Posterior vena cava (tissue), 2 donors: Measurements from ENCODE around the gene HAUS8. TPM values are rescaled to one million over a fixed set of nuclear protein-coding genes. Genes with fewer than 3 reads are reported as not detected.
"Not testable (repeated sequence)": the region's sequence is repeated elsewhere in the genome, so short reads cannot be mapped to it uniquely, and the experiment has no call there.

Source experiments
- DNase-seq: peaks from one replicate; pipeline ENCODE4 v3.0.0-alpha.2; 2020; ENCODE audit warnings: low spot score
- intact Hi-C, 2 donors: fragments of 100-400 bp; cut with DNase I; formaldehyde crosslinking; loops; one replicate each; pipeline versions ENCODE4 v1.14.1 to v1.14.2; 2022 to 2023
- total RNA-seq, 2 donors: library from RNA; stranded (reverse); fragmentation: NEBNext Ultra II Directional; extraction: Animal tissue kit (Norgen Biotek cat#: 25700); gene quantifications; one replicate each; pipeline ENCODE4 v1.2.1, GENCODE V29; 2021
- donor health status: DM: yes; HTN: yes; CAD: no.
- donor health status: DM: yes; HTN: yes; CAD: no.

HAUS8 gene
- total RNA-seq, 2 donors from 2014 or later = 4.2 to 4.8 TPM

DNA sequence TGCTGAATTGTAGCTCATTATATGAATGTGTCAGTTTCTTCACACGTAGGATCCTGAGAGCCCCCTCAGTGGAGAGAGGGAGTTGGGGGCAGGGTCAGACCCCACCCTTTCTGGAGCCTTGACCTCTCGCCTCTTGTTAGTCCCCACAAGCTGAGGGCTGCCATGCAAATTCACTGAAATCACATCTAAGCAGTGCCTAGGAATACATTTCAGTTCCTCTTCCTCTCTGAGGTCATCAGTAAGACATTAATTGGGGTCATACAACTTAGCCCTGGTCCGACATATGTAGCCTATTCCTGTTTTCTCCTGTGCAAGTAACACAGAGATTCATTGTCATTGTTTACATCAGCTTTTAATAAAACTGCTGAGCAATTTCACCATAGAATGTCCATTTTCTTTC is 30.3 kb upstream of the HAUS8 start:
- no peak for DNase-seq
- intact Hi-C loops = no loop called here

DNA sequence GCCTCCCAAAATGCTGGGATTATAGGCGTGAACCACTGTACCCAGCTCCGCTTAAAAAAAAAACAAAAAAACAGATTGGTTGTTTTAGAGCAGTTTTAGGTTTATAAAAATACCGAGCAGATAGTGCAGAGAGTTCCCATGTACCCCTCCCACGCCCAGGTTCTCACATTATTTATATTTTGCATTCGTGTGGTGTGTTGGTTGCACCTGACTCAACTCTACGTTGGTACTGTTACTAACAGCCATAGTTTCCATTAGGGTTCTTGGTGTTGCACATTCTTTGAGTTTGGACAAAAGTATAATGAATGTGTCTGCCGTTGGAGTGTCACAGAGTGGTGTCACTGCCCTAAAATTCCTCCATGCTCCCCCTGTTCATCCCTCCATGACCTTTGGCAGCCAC is 29.4 kb upstream of the HAUS8 start:
- DNase-seq = no peak
- intact Hi-C loops = no loop called here

DNA sequence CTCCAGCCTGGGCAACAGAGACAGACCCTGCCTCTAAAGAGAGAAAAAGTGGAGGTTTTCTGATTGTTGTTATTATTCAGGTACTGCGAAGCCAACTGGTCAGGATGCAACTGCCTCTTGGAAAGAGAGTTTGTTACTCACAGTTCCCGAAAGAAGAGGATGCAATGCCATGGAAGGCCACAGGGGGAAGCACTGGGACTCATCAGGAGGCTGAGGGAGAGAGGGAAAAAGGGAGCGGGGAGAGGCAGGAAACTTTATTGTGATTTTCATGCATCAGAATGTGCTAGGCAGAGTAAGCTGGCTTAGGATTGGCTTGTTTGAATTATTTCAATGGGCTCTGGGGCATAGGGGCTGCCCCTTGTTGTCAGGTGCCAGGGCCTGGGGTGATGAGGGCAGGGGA is 27.9 kb upstream of the HAUS8 start:
- no peak for DNase-seq
- intact Hi-C loops = no loop called here

DNA sequence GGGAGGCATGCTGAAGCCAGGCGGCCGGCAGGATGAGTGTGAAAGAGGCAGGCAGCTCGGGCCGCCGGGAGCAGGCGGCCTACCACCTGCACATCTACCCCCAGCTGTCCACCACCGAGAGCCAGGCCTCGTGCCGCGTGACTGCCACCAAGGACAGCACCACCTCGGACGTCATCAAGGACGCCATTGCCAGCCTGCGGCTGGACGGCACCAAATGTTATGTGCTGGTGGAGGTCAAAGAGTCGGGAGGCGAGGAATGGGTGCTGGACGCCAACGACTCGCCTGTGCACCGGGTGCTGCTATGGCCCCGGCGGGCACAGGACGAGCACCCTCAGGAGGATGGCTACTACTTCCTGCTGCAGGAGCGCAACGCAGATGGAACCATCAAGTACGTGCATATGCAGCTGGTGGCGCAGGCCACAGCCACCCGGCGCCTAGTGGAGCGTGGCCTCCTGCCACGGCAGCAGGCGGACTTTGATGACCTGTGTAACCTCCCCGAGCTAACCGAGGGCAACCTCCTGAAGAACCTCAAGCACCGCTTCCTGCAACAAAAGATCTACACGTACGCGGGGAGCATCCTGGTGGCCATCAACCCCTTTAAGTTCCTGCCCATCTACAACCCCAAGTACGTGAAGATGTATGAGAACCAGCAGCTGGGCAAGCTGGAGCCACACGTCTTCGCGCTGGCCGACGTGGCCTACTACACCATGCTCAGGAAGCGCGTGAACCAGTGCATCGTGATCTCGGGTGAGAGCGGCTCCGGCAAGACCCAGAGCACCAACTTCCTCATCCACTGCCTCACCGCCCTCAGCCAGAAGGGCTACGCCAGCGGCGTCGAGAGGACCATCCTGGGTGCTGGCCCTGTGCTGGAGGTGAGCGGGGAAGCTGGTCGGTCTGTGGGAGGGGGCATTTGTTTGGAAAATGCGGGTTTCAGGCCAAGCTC is 26.7 kb upstream of the HAUS8 start:
- intact Hi-C loops = no loop called here
- no peak for DNase-seq

DNA sequence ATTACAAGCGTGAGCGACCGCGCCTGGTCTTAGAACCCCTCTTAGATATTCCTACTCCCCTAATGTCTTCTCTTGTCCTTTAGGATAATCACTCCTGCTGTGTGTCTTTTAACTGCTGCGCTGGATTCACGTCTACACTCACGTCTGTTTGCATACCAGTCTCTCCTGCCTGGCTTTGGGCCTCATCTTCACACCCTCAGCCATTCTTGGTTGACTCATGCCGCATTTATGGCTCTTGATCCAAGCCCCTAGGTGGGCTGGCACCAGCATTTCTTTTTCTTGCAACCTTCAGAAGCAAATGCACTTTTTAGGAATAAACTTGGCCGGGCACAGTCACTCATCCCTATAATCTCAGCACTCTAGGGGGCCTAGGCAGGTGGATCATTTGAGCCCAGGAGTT is 23.1 kb upstream of the HAUS8 start:
- intact Hi-C loops = no loop called here
- DNase-seq = no peak

DNA sequence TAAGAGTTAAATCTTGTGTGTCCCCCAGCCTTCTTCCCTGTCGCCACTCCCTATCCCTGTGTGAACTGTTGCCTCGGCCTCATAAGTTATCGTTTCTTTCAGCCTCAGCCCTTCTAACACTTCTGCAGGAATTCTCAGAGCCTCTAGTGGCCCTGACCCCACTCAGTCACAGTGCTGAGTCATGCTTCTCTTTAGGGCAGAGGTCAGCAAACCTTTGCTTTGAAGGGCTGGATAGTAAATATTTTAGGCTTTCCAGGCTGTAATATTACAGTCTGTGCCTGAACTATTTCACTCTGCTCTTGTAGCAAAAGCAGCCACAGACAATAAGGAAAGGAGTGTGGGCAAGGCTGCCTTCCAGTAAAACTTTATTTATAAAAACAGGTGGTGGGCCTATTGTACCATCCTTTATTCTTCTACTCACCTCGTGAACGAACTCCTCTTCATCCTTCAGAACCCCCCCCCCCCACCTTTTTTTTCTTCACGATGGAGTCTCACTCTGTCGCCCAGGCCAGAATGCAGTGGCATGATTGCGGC is 22.4 kb upstream of the HAUS8 start:
- no peak for DNase-seq
- intact Hi-C loops = no loop called here

DNA sequence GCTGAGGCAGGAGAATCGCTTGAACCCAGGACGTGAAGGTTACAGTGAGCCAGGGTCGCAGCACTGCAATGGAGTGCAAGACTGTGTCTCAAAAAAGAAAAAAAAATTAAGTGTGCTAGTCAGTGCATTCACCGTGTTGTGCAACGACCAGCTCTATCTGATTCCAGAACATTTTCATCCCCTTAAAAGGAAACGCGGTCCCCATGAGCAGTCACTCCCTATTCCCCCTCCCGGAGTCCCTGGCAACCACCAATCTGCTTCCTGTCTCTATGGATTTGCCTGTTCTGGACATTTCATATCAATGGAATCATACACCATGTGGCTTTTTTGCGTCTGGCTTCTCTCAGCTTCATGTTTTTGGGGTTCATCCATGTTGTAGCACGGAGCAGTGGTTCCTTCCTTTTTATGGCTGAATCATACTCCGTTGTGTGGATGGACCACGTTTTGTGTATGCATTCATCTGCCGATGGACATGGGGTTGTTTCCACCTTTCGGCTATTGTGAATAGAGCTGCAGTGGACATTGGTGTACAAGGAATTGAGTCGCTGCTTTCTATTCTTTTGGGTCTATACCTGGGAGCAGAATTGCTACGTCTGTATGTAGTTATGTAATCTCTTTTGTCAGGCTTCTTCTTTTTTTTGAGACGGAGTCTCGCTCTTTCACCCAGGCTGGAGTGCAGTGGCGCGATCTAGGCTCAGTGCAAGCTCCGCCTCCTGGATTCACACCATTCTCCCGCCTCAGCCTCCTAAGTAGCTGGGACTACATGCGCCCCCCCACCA is 20.1 kb upstream of the HAUS8 start:
- peak; percentile 93 for DNase-seq
- intact Hi-C loops = no loop called here

DNA sequence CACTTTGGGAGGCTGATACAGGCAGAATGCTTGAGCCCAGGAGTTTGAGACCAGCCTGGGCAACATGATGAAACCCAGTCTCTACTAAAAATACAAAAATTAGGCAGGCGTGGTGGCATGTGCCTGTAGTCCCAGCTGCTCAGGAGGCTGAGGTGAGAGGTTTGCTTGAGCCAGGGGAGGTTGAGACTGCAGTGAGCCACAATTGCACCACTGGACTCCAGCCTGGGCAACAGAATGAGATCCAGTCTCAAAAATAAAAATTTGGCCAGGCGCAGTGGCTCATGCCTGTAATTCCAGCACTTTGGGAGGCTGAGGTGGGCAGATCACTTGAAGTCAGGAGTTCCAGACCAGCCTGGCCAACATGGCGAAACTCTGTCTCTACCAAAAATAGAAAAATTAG is 19.4 kb upstream of the HAUS8 start:
- DNase-seq, intact Hi-C loops: not testable (repeated sequence)

DNA sequence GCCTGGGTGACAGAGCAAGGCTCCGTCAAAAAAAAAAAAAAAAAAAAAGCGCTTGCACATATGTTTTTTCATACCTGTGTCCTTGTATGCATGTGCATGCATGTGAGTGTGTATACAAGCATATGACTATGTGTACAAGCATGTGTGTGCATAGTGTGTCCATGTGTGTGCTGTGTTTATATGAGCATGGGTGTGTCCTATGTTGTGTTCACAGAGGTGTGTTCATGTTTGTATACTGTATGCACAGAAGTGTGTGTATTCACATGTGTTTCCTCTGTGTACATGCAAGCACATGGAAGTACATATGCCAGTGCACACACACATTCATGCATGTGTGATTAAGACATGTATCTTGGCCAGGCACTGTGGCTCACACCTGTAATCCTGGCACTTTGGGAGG is 17.4 kb upstream of the HAUS8 start:
- no peak for DNase-seq
- intact Hi-C loops = no loop called here

DNA sequence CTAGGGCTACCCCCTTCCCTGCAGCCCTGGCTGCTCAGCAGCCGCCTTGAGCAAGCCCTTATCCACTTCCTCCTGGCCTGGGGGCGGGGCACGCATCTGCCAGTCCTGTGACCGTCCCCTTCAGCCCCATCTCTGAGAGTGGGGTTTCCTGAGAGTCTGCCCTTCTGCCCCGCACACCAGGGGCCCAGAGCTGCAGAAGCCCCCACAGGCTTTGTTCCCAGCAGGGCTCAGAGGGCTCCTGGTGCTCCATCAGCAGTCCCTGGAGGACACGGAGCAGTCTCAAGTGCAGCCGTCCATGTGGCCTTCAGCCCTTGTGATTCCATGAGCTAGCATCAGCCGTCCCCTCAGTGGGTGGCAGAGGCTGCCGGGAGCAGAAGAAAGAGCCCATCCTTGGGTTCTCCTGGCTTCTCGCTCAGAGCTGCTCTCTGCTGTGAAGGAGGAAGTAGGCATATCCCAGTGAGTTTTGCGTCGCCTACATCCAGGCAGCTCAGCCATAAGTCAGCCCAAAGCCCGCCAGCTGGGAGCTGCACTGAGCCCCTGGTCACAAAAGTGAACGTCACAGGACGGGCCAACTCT is 16.6 kb upstream of the HAUS8 start:
- peak; percentile 91 for DNase-seq
- intact Hi-C loops = no loop called here

DNA sequence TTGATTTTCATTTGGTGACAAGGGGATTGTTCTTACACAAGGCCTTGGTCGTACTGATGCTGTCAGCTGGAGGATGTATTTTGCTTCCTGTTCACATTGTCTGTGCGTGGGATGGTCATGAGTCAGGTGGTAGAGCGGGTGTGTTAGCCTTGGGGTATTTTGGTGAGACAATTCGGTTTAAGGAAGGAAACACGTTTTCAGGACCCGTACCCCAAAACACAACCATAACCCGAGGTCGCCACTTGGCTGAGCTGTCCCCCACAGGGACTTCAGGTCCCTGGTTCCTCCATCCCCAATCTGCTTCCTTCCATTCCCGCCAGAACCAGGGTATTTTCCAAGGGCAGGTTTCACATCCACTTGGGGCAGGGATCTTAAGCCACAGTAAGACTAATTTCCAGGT is 15.3 kb upstream of the HAUS8 start:
- no peak for DNase-seq
- intact Hi-C loops = no loop called here

DNA sequence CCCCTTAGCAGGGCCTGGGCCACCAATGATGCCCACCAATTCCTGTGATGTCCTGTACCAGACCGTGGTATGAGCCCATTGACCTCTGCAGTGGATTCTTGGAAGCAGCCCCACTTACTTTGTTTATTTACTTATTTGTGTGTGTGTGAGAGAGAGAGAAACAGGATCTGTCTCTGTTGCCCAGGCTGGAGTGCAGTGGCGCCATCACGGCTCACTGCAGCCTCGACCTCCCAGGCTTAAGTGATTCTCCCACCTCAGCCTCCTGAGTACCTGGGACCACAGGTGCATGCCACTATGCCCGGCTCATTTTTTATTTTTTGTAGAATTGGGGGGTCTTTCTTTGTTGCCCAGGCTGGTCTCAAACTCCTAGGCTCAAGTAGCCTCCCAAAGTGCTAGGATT is 13.3 kb upstream of the HAUS8 start:
- DNase-seq = no peak
- intact Hi-C loops = no loop called here

DNA sequence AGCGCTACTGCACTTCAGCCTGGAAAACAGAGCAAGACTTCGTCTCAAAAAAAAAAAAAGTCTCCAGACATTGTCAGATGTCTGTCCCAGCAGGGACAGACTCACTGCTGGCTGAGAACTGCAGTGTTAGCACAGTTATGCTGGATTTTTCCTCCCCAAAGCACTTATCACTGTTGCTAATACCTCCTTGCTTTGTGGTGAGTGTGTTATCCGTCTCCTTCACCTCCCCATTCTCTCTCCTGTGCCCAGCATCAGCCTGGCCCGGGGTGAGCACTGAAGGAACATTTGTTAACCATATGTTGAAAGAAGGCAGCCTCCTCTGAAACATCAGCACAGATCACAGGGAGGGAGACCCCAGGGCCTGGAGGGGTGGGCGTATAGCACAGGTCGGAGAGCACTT is 11.6 kb upstream of the HAUS8 start:
- DNase-seq = no peak
- intact Hi-C loops = no loop called here

DNA sequence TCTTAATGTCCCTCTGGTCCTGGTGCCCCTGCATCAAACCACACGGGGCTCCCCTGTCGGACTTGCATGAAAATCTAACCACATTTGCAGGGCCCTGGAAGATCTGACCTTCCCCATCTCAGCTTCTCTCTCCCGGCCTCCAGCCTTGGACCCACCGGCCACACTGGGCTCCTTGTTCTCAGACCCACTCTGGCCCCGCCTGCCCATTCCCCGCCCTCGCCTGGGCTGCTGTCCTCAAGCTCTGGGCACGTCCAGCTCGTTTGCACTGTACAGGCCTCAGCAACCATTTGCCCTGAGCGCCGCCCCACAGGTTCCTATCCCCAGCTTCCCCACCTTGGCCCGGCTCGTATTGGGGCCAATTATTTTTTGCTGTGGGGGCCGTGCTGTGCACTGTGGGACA is 10.9 kb upstream of the HAUS8 start:
- no peak for DNase-seq
- intact Hi-C loops = no loop called here

DNA sequence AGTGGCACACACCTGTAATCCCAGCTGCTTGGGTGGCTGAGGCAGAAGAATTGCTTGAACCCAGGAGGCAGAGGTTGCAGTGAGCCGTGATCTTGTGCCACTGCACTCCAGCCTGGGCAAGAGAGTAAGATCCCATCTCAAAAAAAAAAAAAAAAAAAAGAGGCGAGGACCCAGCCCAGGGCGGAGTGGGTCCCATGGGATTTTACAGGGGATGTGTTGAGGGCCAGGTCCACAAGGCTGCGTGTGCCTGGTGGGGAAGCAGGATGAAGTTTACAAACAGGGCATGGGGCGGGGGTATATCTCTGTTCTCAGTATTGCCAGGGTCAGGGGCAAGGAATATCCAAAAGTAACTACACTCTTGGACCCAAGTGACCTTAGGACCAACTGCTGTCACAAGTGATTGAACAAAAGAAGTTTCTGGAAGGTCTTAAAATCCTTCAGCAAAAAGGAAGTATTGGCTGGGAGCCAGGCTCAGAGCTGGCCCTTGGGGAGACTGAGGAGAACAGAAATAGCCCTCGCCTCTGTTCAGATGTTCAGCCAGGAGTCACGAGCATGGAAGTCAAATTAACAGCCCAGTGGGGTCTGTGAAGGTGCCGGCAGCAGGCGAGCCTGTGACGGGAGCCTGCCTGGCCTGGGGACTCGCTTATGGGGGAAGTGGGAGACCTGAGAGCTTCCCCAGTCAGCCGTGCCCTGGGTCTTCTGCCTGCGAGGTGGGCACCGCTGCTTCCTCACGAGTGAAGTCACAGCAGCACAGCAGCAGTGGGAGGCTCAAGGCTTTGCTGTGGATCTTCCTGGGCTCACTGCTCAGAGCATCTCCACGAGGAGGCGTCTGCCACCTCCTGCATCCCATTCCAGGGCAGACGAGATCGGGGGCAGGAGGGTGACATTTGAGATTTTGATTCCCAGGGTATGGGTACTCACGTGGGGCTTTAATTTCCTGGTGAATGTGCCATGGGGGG is 6.7 kb upstream of the HAUS8 start:
- DNase-seq = no peak
- intact Hi-C loops = no loop called here

DNA sequence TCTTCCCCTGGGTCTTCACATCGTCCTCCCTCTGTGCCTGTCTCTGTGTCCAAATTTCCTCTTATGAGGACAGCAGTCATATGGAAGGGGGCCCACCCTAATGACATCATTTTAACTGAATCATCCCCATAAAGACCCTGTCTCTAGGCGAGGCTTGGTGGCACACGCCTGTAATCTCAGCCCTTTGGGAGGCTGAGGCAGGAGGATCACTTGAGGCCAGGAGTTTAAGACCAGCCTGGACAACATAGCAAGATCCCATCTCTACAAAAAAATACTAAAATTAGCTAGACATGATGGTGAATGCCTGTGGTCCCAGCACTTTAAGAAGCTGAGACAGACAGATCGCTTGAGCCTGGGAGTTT is 5.2 kb upstream of the HAUS8 start:
- intact Hi-C loops = no loop called here

DNA sequence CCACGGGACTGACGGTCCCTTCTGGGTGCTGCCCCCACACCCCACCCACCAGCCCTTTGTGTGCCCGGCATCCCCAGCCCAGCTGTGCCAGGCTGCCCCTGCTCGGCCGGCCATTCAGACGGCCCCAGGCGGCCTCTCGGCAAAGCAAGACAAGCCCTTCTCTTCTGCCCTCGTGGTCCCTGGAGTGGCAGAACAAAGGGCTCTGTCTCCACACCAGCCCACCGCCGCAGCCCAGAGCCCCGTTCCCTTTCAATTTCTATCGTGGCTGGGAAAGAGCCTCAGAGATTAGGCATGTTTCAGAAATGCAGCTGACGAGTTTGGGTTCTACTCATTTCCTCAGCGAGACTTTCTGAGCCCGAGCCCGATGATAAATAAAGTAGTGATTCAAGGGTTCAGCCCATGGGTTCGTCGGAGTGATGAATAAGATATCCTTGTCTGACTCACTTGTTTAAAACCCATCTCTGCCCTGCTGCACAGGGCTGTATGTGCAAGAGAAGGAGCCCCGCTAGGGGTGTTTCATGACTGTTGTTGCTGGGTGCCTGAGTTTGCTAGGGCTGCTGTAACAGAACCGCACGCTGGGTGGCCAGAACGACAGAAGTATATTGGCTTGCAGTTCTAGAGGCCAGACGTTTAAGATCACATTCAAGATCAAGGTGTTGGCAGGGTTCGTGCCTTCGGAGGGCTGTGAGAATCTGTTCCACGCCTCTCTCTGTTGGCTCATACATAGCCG is 4.6 kb upstream of the HAUS8 start:
- intact Hi-C loops = loop anchor here (5.0 to 10.0 kb wide), 2 partner anchors 65 to 67 kb away; no protein-coding TSS in a partner anchor
- peak; percentile 93 for DNase-seq

More for the DNA sequence above, 5.2 kb upstream of the HAUS8 start:
- DNase-seq = no peak
